Ishikawa (cell line): ENCODE data around the gene HEATR1.

Source experiments
- CEBPB ChIP-seq: IDR thresholded peaks from 2 replicates; pipeline ENCODE4 v1.6.1; 2012
- CREB1 ChIP-seq: IDR thresholded peaks from 2 replicates; pipeline ENCODE4 v1.6.1; 2012; ENCODE audit warnings: low read depth
- EGR1 ChIP-seq: IDR thresholded peaks from 2 replicates; pipeline ENCODE4 v1.6.1; 2012
- EP300 ChIP-seq: IDR thresholded peaks from 2 replicates; pipeline ENCODE4 v1.6.1; 2012; ENCODE audit warnings: borderline replicate concordance
- FOXM1 ChIP-seq: IDR thresholded peaks from 2 replicates; pipeline ENCODE4 v1.6.1; 2012; ENCODE audit warnings: low read depth, borderline replicate concordance
- NFIC ChIP-seq: IDR thresholded peaks from 2 replicates; pipeline ENCODE4 v1.6.1; 2012
- RAD21 ChIP-seq: IDR thresholded peaks from 2 replicates; pipeline ENCODE4 v1.6.1; 2012; ENCODE audit warnings: low read depth
- REST ChIP-seq: IDR thresholded peaks from 2 replicates; pipeline ENCODE4 v1.6.1; 2012; ENCODE audit warnings: low read depth, mild to moderate bottlenecking
- TAF1 ChIP-seq: IDR thresholded peaks from 2 replicates; pipeline ENCODE4 v1.6.1; 2012; ENCODE audit warnings: low read depth, mild to moderate bottlenecking
- TCF12 ChIP-seq: IDR thresholded peaks from 2 replicates; pipeline ENCODE4 v1.6.1; 2012; ENCODE audit warnings: low read depth
- TEAD4 ChIP-seq: IDR thresholded peaks from 2 replicates; pipeline ENCODE4 v1.6.1; 2012
- YY1 ChIP-seq: IDR thresholded peaks from 2 replicates; pipeline ENCODE4 v1.6.1; 2012; ENCODE audit warnings: low read depth
- ZBTB7A ChIP-seq: IDR thresholded peaks from 2 replicates; pipeline ENCODE4 v1.6.1; 2012; ENCODE audit warnings: low read depth
- TF ChIP-seq, protein P1 (sequence below): IDR thresholded peaks from 2 replicates; pipeline ENCODE4 v1.6.1; 2012
- TF ChIP-seq, protein P2 (sequence below): IDR thresholded peaks from 2 replicates; pipeline ENCODE4 v1.6.1; 2012

HEATR1 gene

DNA sequence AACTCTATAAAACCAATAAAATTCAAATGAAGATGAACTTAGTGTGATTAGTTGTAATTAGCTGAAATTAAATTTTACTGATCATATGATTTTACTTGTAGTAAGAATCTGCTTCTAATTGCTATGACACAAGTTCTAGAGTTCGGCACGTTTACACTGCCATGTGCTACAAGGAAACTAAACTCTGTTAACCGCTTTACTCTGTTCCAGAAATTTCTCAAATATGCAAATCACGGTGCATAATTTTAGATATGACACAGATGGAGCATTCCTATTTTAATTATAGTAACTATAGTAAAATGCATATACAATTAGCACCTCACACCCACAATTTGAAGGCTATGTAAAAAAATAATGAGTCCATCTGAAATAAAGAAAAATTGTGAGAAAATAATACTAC is 14.8 kb downstream of the HEATR1 start:
- TF ChIP-seq EGR1 (no peak), NFIC (no peak), REST (no peak), TAF1 (no peak), CEBPB (no peak)
- TF ChIP-seq, protein P1, sequence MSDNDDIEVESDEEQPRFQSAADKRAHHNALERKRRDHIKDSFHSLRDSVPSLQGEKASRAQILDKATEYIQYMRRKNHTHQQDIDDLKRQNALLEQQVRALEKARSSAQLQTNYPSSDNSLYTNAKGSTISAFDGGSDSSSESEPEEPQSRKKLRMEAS = no peak

GRCh38 chr1:236581528-236581927 is 22.8 kb downstream of the HEATR1 start:
- TF ChIP-seq RAD21 (no peak), ZBTB7A (no peak), TEAD4 (no peak), REST (no peak), NFIC (no peak), FOXM1 (no peak), TCF12 (no peak), CREB1 (no peak), EP300 (no peak), TAF1 (no peak), CEBPB (no peak), YY1 (no peak)
- TF ChIP-seq, protein P2, sequence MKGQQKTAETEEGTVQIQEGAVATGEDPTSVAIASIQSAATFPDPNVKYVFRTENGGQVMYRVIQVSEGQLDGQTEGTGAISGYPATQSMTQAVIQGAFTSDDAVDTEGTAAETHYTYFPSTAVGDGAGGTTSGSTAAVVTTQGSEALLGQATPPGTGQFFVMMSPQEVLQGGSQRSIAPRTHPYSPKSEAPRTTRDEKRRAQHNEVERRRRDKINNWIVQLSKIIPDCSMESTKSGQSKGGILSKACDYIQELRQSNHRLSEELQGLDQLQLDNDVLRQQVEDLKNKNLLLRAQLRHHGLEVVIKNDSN = no peak

DNA sequence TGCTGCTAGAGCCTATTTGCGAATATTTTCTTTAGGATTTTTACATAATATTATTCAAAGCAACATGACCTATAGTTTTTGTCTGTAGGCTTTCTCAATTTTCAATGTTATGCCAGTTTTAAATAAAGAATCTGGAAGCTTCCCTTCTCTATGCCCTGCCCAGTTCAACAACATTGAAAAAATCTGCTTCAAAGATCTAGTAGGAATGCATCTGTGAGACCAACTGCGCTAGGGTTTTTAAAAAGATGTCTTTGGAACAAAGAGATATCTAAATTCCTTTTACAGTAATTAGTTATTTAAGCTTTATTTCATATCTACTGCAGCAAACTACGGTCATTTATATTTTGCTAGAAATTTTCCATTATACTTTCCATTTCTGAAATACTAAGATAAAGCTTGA is 25.7 kb downstream of the HEATR1 start:
- TF ChIP-seq EP300 (no peak), YY1 (no peak), FOXM1 (no peak), RAD21 (no peak), CREB1 (no peak), NFIC (no peak), REST (no peak), TEAD4 (no peak), ZBTB7A (no peak), TAF1 (no peak), CEBPB (no peak), EGR1 (no peak)
- TF ChIP-seq, protein P2 = no peak
- TF ChIP-seq, protein P1 = no peak

DNA sequence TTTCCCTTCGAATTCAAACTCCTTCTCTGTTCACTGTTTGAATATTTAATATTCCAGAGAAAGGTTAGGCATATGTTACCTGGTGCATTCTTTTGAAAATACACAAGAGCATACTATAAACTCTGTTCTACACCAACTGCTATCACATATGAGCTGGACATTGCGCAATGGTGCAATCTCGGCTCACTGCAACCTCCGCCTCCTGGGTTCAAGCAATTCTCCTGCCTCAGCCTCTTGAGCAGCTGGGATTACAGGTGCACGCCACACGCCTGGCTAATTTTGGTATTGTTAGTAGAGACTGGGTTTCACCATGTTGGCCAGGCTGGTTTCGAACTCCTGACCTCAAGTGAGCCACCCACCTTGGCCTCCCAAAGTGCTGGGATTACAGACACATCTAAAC is 27.3 kb downstream of the HEATR1 start:
- TF ChIP-seq CEBPB = peak; percentile 88

DNA sequence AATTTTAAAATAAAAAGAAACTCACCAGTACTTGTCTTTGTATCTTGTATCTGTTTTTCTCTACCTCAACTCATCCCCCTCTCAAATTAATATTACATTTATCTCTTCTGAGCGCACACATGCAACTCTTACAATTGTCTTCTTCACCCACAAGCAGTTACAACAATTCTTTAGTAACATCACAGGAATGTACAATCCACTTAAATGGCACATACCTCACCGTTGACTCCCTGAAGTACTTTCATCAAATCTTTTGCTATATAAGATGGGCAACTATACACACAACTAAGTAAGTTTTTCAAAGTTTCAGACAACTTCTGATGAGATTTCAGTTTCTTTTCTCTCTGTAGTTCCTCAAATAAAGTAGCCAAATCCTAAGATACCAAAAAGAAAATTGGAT is 28.3 kb downstream of the HEATR1 start:
- TF ChIP-seq NFIC (no peak), EP300 (no peak), RAD21 (no peak), ZBTB7A (no peak), FOXM1 (no peak), CEBPB (no peak), YY1 (no peak), CREB1 (no peak), TCF12 (no peak), TAF1 (no peak), EGR1 (no peak), REST (no peak)
- TF ChIP-seq, protein P1 = no peak
- TF ChIP-seq, protein P2 = no peak
